Measurements from ENCODE around the gene ALKBH7. TPM values are rescaled to one million over a fixed set of nuclear protein-coding genes. Genes with fewer than 3 reads are reported as not detected.

ALKBH7 gene
- total RNA-seq, 2 experiments from 2014 or later: 75.3 to 78.7 TPM

- Mint-ChIP-seq H3K27ac (peak overlapping the region; percentile 39), H3K27me3 (no peaks in the 10 kb centered on the region), H3K9me3 (no peaks in the 10 kb centered on the region), H3K4me1 (ENCODE audit: low read depth) (peaks cover 13% of the 10 kb centered on the region), H3K4me3 (no peak overlapping the region), H3K36me3 (ENCODE audit: low read depth) (peaks cover 63% of the 10 kb centered on the region)
- DNase-seq (no peak), ATAC-seq (ENCODE audit: poor library complexity) (no peak)
- no peaks in the 10 kb centered on the region for H3K27me3 ChIP-seq (ENCODE audit: control insufficient read depth in 1 of 2, insufficient read depth in 2 of 2, low read length in 2 of 2)
- H3K9me3 ChIP-seq (ENCODE audit: control insufficient read depth in 1 of 2, insufficient read depth in 1 of 2, low read length in 2 of 2): peaks cover 0 to 16% of the 10 kb centered on the region in 2 experiments
- peaks cover 18% of the 10 kb centered on the region for H3K4me1 ChIP-seq (ENCODE audit: insufficient read depth, low read length)
- intact Hi-C loops (cut with DNase I, micrococcal nuclease): loop anchor here in 1 of 2 experiments (10.0 kb wide), 2 partner anchors 402 to 472 kb away; partner anchors contain the start of genes NDUFA11, RANBP3 and VMAC
- no peak overlapping the region for H3K4me3 ChIP-seq (ENCODE audit: low read length)
- no peak for TF ChIP-seq CTCF (IDR thresholded peaks at IDR 0.05)
- peaks cover 33% of the 10 kb centered on the region for H3K36me3 ChIP-seq (ENCODE audit: insufficient read depth, low read length)
- ChIA-PET POLR2A (no interaction called here), CTCF (no interaction called here)
- H3K27ac ChIP-seq (ENCODE audit: low read depth in 1 of 2, low read length in 2 of 2): no peak overlapping the region
Measured at GRCh38 chr19:6376512-6377190, 4.1 kb downstream of the ALKBH7 start.

- H3K27ac Mint-ChIP-seq: no peak overlapping the region
- DNase-seq (no peak), ATAC-seq (ENCODE audit: poor library complexity) (no peak)
- H3K27me3 Mint-ChIP-seq: no peaks in the 10 kb centered on the region
- ChIA-PET POLR2A (no interaction called here), CTCF (interaction anchor here (0.7 kb wide), 1 partner anchor 1989 kb away, joined by 3 read pairs; no protein-coding TSS in a partner anchor)
- Histone ChIP-seq H3K4me1 (ENCODE audit: insufficient read depth, low read length) (peaks cover 13% of the 10 kb centered on the region), H3K9me3 (ENCODE audit: control insufficient read depth in 1 of 2, insufficient read depth in 1 of 2, low read length in 2 of 2) (peaks cover 0 to 16% of the 10 kb centered on the region in 2 experiments), H3K4me3 (ENCODE audit: low read length) (no peak overlapping the region), H3K27ac (ENCODE audit: low read depth in 1 of 2, low read length in 2 of 2) (no peak overlapping the region), H3K27me3 (ENCODE audit: control insufficient read depth in 1 of 2, insufficient read depth in 2 of 2, low read length in 2 of 2) (no peaks in the 10 kb centered on the region), H3K36me3 (ENCODE audit: insufficient read depth, low read length) (peaks cover 44% of the 10 kb centered on the region)
- intact Hi-C loops (cut with DNase I, micrococcal nuclease): loop anchor here in 1 of 2 experiments (10.0 kb wide), 2 partner anchors 403 to 473 kb away; partner anchors contain the start of genes NDUFA11, RANBP3 and VMAC
- TF ChIP-seq CTCF (IDR thresholded peaks at IDR 0.05): no peak
- peaks cover 67% of the 10 kb centered on the region for H3K36me3 Mint-ChIP-seq (ENCODE audit: low read depth)
- no peaks in the 10 kb centered on the region for H3K9me3 Mint-ChIP-seq
- peaks cover 7% of the 10 kb centered on the region for H3K4me1 Mint-ChIP-seq (ENCODE audit: low read depth)
- H3K4me3 Mint-ChIP-seq: no peak overlapping the region
Measured at GRCh38 chr19:6378041-6378440, 5.4 kb downstream of the ALKBH7 start.

GRCh38 chr19:6378486-6378885 lies 5.9 kb downstream of the ALKBH7 start:
- CTCF ChIA-PET: interaction anchor here (0.7 kb wide), 1 partner anchor 1989 kb away, joined by 3 read pairs; no protein-coding TSS in a partner anchor
- intact Hi-C loops (cut with DNase I, micrococcal nuclease): loop anchor here in 1 of 2 experiments (10.0 kb wide), 2 partner anchors 404 to 474 kb away; partner anchors contain the start of genes NDUFA11, RANBP3 and VMAC

More at GRCh38 chr19:6378486-6378885, 5.9 kb downstream of the ALKBH7 start:
- no peak overlapping the region for H3K27ac ChIP-seq (ENCODE audit: low read depth in 1 of 2, low read length in 2 of 2)
- H3K4me1 ChIP-seq (ENCODE audit: insufficient read depth, low read length): peaks cover 12% of the 10 kb centered on the region
- peaks cover 67% of the 10 kb centered on the region for H3K36me3 Mint-ChIP-seq (ENCODE audit: low read depth)
- no peak overlapping the region for H3K27ac Mint-ChIP-seq
- POLR2A ChIA-PET: no interaction called here
- no peaks in the 10 kb centered on the region for H3K27me3 Mint-ChIP-seq
- H3K27me3 ChIP-seq (ENCODE audit: control insufficient read depth in 1 of 2, insufficient read depth in 2 of 2, low read length in 2 of 2): no peaks in the 10 kb centered on the region
- no peak overlapping the region for H3K4me3 Mint-ChIP-seq
- H3K9me3 Mint-ChIP-seq: no peaks in the 10 kb centered on the region
- H3K9me3 ChIP-seq (ENCODE audit: control insufficient read depth in 1 of 2, insufficient read depth in 1 of 2, low read length in 2 of 2): peaks cover 0 to 16% of the 10 kb centered on the region in 2 experiments
- no peak for TF ChIP-seq CTCF (IDR thresholded peaks at IDR 0.05)
- no peak overlapping the region for H3K4me3 ChIP-seq (ENCODE audit: low read length)
- DNase-seq: no peak
- peaks cover 49% of the 10 kb centered on the region for H3K36me3 ChIP-seq (ENCODE audit: insufficient read depth, low read length)
- no peak for ATAC-seq (ENCODE audit: poor library complexity)
- H3K4me1 Mint-ChIP-seq (ENCODE audit: low read depth): peaks cover 4% of the 10 kb centered on the region

Measured in CD4-positive, alpha-beta T cell (primary cell).